Lower lobe of right lung (tissue), 2 donors: ENCODE results near the gene MET. TPM values are rescaled to one million over a fixed set of nuclear protein-coding genes. Genes with fewer than 3 reads are reported as not detected.

Experiments
- ATAC-seq, 2 donors: fragments of 200-7000 bp; cut with Tn5 transposase; one replicate each; pipeline ENCODE4 v1.9.1; 2020 to 2022; ENCODE audit warnings: mild to moderate bottlenecking in 2 of 2, moderate library complexity in 2 of 2
- DNase-seq: peaks from one replicate; pipeline ENCODE4 v3.0.0-alpha.2; 2020
- H3K27ac ChIP-seq: fragments of 200-600 bp; one replicate; pipeline ENCODE4 v1.8.0; 2022
- H3K27me3 ChIP-seq: fragments of 200-600 bp; one replicate; pipeline ENCODE4 v1.8.0; 2022; ENCODE audit warnings: low read depth
- H3K36me3 ChIP-seq: fragments of 200-600 bp; one replicate; pipeline ENCODE4 v1.8.0; 2022; ENCODE audit warnings: mild to moderate bottlenecking
- H3K4me1 ChIP-seq: fragments of 200-600 bp; one replicate; pipeline ENCODE4 v1.8.0; 2022
- H3K4me3 ChIP-seq: fragments of 200-600 bp; one replicate; pipeline ENCODE4 v1.8.0; 2022; ENCODE audit warnings: mild to moderate bottlenecking
- H3K9me3 ChIP-seq: fragments of 200-600 bp; one replicate; pipeline ENCODE4 v1.8.0; 2022
- CTCF ChIP-seq: fragments of 200-600 bp; IDR thresholded peaks from one replicate; pipeline ENCODE4 v1.8.0; 2022; ENCODE audit warnings: antibody characterized with exemption, mild to moderate bottlenecking
- intact Hi-C: fragments of 100-400 bp; cut with DNase I; formaldehyde crosslinking; loops from one replicate; pipeline ENCODE4 v1.11.0; 2022
- total RNA-seq: library from RNA; stranded (reverse); fragmentation: NEBNext Ultra II Directional; extraction: Animal tissue kit (Norgen Biotek cat#: 25700); gene quantifications from one replicate; pipeline ENCODE4 v1.2.1, GENCODE V29; 2021
- donor health status: DM: no; HTN: yes; CAD: no; lungs with severe emphysema.

MET gene
- total RNA-seq, 1 donor from 2014 or later: 74.3 TPM

GRCh38 chr7:116772926-116773749, 101.1 kb downstream of the MET start:
- Histone ChIP-seq H3K36me3 (no peaks in the 10 kb centered on the region), H3K27ac (no peak overlapping the region), H3K4me3 (no peak overlapping the region), H3K9me3 (no peaks in the 10 kb centered on the region), H3K27me3 (no peaks in the 10 kb centered on the region), H3K4me1 (peaks cover 11% of the 10 kb centered on the region)
- intact Hi-C loops: no loop called here
- no peak for TF ChIP-seq CTCF
- DNase-seq: no peak
- ATAC-seq: no peak

- no peak for TF ChIP-seq CTCF
- peaks cover 22% of the 10 kb centered on the region for H3K4me1 ChIP-seq
- H3K9me3 ChIP-seq: no peaks in the 10 kb centered on the region
- H3K27me3 ChIP-seq: no peaks in the 10 kb centered on the region
- no peak for ATAC-seq
- H3K27ac ChIP-seq: no peak overlapping the region
- intact Hi-C loops: no loop called here
- no peak for DNase-seq
- peaks cover 3% of the 10 kb centered on the region for H3K36me3 ChIP-seq
- H3K4me3 ChIP-seq: no peak overlapping the region
Measured at GRCh38 chr7:116776046-116776445, 104.0 kb downstream of the MET start.

GRCh38 chr7:116776610-116777289, 104.8 kb downstream of the MET start:
- no peaks in the 10 kb centered on the region for H3K9me3 ChIP-seq
- no peak overlapping the region for H3K4me3 ChIP-seq
- DNase-seq: no peak
- peak in 1 of 2 donors; percentile 13 for ATAC-seq
- H3K27ac ChIP-seq: no peak overlapping the region
- H3K36me3 ChIP-seq: peaks cover 3% of the 10 kb centered on the region
- H3K27me3 ChIP-seq: no peaks in the 10 kb centered on the region
- H3K4me1 ChIP-seq: peaks cover 22% of the 10 kb centered on the region
- intact Hi-C loops: no loop called here
- no peak for TF ChIP-seq CTCF

- H3K27me3 ChIP-seq: no peaks in the 10 kb centered on the region
- ATAC-seq (no peak), DNase-seq (no peak)
- no peak for TF ChIP-seq CTCF
- H3K9me3 ChIP-seq: no peaks in the 10 kb centered on the region
- H3K4me3 ChIP-seq: no peak overlapping the region
- peaks cover 3% of the 10 kb centered on the region for H3K36me3 ChIP-seq
- intact Hi-C loops: no loop called here
- H3K4me1 ChIP-seq: peaks cover 19% of the 10 kb centered on the region
- no peak overlapping the region for H3K27ac ChIP-seq
Measured at GRCh38 chr7:116777651-116778281, 105.8 kb downstream of the MET start.

- Histone ChIP-seq H3K4me3 (no peak overlapping the region), H3K4me1 (peaks cover 19% of the 10 kb centered on the region), H3K9me3 (no peaks in the 10 kb centered on the region), H3K27ac (no peak overlapping the region), H3K36me3 (peaks cover 9% of the 10 kb centered on the region), H3K27me3 (no peaks in the 10 kb centered on the region)
- DNase-seq (no peak), ATAC-seq (no peak)
- intact Hi-C loops: no loop called here
- TF ChIP-seq CTCF: no peak
Measured at GRCh38 chr7:116779216-116779615, 107.2 kb downstream of the MET start.
